HG03565 (cell line): ENCODE data around the gene NUAK2.
"Not testable (repeated sequence)": the region's sequence is repeated elsewhere in the genome, so short reads cannot be mapped to it uniquely, and the experiment has no call there.

Experiments used
- ATAC-seq: cut with Tn5 transposase; IDR thresholded peaks from one replicate; pipeline ENCODE4 v1.9.1; 2021; ENCODE audit warnings: mild to moderate bottlenecking, moderate library complexity; ENCODE audit not compliant: unreplicated experiment

The NUAK2 gene

DNA sequence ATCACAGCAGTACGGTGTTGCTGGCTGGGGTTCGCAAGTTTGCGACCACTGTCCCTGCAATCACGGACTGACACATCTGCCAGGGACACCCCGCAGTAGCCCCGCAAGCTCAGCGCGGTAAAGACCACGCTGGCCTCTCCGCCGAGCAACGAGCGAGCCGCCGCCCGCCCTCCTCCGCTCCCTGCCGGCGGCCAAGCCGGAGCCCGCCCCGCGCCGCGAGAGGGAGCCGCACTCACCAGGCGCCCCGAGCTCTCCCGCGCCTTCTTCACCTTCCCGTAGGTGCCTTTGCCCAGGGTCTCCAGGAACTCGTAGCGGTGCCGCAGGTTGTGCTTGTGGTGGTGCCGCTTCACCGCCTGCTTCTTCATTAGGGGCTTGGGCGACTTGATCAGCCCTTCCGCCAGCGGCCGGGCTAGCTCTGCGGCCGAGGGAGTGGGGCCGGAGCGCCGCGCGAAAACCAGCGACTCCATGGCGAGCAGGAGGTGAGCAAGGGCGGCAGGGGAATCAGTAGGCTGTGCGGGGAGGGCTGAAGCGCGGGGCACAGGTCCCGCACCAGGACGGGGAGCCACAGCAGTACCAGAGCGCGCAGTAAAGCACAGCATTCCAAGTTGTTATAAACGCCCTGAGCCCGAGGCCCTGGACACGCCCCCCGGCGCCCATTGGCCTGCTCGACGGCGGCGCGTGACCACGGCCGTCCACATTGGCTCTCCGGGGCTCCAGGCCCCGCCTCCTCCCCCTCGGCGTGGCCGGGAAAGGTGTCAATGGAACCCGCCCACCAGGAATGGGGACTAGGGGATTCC, at the start of gene NUAK2:
Gene NUAK2, minus strand, starts transcription at position 584 of the 797 bp plus-strand sequence. Its CDS starts 117 bp downstream, at position 467.
- ATAC-seq: no peak

- no peak for ATAC-seq
Measured at GRCh38 chr1:205370780-205371179, 49.2 kb upstream of the NUAK2 start.

DNA sequence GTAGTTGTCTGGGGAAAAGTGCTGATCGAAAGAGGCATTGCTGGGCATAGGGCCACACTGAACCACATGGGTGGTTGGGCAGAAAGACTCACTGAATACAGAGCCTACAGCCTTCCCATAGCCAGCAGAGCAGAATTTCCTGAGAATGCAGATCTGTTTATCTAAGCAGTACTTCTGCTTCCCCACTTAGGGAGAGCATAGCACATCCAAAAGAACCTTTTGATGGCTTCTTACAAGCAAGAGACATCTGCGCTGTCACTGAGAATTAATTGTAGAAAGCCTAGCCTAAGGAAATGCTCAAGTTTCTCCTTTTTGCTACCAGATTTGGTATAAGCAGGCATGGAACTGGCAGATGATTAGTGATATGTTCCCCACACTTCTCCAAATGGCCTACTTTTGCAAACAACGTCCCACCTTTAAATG, 48.2 kb upstream of the NUAK2 start:
- ATAC-seq: no peak

GRCh38 chr1:205368478-205368877, 46.9 kb upstream of the NUAK2 start:
- ATAC-seq: no peak

DNA sequence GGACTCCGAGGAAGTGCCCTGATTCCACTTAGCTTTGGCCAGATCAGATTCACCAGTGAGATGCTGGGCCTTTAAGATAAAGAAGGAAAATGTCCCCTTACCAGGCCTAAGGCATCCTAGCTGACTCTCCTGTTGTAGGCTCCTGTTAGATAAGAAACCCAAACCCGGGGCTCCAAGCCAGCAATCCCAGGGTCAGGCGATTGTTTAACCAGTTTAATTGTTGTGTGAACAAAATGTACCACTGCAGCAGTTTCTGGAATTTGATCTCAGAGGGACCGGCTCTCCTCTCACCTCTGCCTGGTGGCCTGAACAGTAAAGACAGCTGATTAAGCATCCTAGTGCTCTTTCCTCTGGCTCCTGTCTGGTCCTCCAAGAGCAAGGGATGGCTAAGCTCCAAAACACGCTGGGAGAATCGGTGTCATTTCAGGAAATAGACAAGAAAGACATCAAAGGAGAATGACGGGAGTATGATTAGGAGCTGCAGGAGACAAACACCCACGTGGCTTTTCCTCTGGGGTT, 44.5 kb upstream of the NUAK2 start:
- no peak for ATAC-seq

DNA sequence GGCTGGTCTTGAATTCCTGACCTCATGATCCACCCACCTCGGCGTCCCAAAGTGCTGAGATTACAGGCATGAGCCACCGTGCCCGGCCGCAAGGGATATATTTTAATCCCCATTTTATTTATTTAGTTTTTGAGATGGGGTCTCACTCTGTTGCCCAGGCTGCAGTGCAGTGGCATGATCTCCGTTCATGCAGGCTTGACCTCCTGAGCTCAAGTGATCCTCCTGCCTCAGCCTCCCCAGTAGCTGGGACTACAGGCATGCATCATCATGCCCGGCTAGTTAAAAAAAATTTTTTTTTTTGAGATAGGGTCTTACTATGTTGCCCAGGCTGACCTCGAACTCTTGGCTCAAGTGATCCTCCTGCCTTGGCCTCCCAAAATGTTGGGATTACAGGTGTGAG, 43.5 kb upstream of the NUAK2 start:
- not testable (repeated sequence) for ATAC-seq

DNA sequence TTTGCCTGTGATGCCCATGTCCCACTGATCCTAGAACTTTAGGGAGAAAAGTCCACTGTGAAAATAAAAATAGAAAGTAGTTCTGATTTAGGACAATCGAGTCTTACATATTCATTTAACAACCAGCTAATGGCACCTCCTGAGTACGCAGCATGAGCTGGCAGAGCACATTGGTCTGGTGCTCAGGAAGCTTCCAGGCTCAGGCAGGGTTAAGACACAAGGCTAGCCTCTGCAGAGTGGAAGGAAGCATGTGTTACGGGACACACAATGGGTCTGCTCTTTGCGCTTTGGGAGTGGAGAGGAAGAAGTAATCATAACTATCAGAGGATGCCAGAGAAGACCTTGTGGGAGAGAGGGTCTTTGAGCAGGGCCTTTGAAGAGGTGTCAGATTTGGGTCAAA, 39.3 kb upstream of the NUAK2 start:
- ATAC-seq: no peak

- ATAC-seq: no peak
Measured at GRCh38 chr1:205359771-205360565, 38.4 kb upstream of the NUAK2 start.

GRCh38 chr1:205358579-205358978, 37.0 kb upstream of the NUAK2 start:
- ATAC-seq: no peak

DNA sequence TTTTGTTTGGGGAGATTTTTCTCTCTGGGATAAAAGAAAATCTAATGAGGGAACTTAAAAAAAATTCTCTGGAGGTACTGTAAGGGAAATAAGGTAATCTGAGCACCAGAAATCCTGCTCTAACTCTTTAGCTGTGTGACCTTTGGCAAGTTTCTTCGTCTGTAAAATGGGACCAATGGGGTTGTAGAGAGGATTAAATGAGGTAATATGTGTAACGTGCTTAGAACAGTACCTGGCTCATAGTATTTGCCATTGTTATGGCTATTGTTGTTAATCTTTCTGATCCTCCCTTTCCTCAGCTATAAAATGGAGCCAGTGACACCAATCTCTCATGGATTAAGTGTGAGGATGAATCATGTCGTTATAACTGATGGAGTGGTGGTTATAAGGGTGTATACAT, 36.0 kb upstream of the NUAK2 start:
- ATAC-seq: no peak

DNA sequence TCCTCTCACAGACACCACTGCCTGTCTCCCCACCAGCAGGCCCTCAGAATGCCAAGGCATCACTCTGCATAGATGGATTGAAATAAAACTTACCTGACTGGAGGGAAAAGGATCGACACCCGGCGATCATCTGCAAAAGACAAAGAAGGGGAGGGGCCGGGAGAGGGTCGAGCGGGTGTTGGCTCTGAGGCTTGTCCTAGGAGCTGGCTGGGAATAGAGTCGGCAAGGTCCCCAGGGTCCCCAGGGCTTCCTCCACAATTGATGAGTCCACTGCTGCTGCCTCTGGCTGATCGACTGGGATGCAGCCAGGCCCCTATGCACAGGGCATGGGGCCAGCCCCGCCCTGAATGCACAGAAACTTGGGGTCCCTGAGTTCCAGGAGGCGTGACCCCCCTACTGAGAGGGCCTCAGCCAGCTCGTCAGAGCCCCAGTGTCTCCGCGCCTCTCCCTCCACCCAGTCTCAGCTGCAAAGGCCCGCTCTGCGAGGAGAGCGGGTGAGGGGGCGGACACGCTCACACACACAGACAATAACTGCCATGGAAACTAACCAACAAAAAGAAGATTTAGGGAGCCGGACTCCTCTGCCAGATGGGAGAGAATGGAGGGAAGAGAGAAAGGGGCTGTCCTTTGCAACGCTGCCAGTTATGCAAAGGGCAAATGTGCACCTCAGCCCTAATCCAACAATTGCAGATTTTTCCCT, 35.0 kb upstream of the NUAK2 start, which contains the start of gene KLHDC8A:
Gene KLHDC8A, minus strand, starts transcription at position 483 of the 700 bp plus-strand sequence. CDS start 13,318 bp downstream, outside the sequence.
- ATAC-seq: no peak

DNA sequence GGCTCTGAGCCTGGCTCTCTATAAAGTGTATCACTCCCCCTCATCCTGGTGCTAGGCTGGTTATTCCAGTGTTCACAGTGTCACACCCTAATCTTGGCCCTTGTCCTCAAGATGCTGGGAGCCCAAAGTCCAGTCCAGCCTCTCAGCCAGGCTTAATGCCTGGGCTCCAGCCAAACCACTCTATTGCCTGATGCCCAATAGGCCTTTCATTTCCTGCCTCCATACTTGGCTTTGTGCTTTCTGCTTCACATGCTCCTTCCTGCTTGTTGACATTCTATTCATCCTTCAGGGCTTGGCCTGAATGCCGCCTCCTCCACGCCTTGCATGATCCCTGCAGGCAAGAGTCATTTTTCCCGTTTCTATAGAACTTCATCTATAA, 33.5 kb upstream of the NUAK2 start:
- ATAC-seq: no peak

DNA sequence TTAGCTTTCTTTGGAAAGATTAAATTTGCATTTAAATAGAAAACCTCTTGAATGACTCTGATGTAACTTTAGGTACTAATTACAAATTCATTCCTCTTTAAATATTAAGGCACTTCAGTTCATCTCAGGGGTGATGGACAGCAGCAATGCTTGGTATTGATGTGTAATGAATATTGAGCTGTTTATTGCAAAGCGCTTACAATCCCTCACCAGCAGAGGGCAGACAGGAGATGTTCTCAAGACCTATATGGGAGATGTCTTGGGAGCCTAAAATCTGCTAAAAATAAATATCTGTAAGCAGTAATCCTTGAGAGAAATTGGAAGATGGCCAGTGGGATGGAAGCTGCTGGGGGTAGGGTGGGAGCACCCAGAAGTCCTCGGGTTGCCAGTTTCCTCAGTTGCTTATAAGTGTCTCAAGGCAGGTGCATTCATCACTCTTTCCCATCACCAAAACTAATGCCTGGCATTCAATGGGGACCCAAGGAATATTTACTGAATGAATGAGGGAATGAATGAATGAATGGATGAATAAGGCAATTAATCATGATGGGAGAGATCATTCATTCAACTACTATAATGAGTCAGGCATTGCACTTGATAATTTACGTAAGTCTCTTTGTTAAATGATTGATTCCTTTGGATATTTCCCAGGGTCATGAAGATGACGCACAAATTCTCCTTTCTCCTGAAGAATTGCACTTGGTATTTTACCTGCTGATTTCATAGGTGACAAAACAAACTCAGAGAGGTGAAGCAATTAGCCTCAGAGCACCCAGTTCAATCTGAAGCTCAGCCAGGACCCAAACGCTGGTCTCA, 32.9 kb upstream of the NUAK2 start:
- ATAC-seq: no peak

DNA sequence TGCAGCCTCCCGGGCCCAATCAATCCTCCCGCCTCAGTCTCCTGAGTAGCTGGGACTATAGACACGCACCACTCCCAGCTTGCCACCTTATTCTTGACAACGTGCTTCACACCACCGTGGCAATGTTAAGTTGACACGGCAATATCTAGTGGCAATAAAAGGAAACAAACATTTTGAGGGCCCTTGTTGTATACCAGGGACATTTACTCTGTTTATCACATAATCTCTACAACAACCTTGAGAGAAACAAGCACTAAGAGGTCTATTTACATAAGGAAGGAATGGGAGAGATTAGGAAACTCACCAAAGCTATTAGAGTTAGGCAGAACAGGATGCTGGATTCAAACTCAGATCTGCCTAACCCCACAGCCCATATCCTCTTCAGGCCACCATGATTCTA, 32.1 kb upstream of the NUAK2 start:
- no peak for ATAC-seq

- ATAC-seq: no peak
Measured at GRCh38 chr1:205353191-205353590, 31.6 kb upstream of the NUAK2 start.

GRCh38 chr1:205351984-205352713, 30.6 kb upstream of the NUAK2 start:
- no peak for ATAC-seq

DNA sequence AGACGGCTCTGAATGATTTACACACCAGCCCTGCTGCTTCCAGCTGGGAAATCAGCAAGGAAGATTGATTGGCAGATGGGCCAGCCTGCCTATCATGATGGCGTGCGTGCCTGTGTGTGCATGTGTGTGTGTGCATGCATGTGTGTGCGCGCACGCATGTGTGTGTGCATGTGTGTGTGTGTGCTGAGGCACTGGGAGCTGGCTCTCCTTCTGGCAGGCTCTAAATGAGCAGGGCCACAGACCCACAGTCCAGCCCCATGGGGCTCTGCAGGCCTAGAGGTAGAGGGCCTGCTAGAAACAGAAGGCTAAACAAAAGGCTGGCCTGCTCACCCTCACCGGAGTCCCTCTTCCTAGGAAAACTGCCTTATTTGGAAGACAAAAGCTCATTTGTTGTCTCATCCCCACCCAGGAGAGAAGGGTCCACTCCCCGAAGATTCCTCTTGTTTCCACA, 29.2 kb upstream of the NUAK2 start:
- ATAC-seq: no peak

DNA sequence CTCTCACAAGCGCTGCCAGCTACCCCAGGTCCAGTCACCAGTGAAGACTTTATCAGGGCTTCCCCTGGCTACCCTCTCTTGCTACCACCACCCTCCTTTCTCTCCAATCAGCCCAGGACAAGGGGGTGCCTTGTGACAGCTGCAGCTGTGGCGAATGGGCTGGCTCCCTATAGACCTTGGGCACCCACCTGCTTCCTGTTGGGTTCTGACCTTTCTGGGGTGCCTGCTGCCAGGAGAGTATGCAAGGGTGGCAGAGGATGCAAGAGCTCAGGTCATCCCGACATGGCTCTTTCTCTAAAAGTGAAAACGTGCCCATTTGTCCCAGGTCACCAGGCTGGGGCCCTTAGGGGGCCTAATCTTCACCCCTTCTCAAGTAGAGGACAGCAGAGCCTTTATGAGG, 28.6 kb upstream of the NUAK2 start:
- ATAC-seq: no peak
